AG04449 (cell line): ENCODE results near the gene GPC4.

Experiments used
- CTCF ChIA-PET: fragments of 350-600 bp; formaldehyde crosslinking; extraction: SDS; loops from one replicate; lab custom pipeline; 2021; ENCODE audit warnings: antibody characterized with exemption; lab: Yijun Ruan, JAX
- POLR2A ChIA-PET: fragments of 400-600, 350-600 bp; formaldehyde crosslinking; extraction: SDS; loops from one replicate; lab custom pipeline; 2020; ENCODE audit warnings: antibody characterized with exemption, inconsistent platforms; lab: Yijun Ruan, JAX
- DNase-seq: peaks from one replicate; pipeline ENCODE4 v3.0.0-alpha.2; 2010; ENCODE audit warnings: low read depth, low spot score
- H3K4me3 ChIP-seq: 2 replicates; pipeline ENCODE4 v1.5.1; 2011; ENCODE audit warnings: low read depth, mild to moderate bottlenecking, control low read depth, low read length
- CTCF ChIP-seq: IDR thresholded peaks from one replicate; pipeline ENCODE4 v1.5.1; 2011; ENCODE audit warnings: mild to moderate bottlenecking, moderate library complexity, low read length, control low read depth, inconsistent platforms; ENCODE audit not compliant: insufficient read depth; ENCODE audit errors: missing control alignments

GPC4 gene

GRCh38 chrX:133251204-133251603 lies 164.1 kb downstream of the GPC4 start:
- POLR2A ChIA-PET, result no interaction called here
- CTCF ChIA-PET, result interaction anchor here (1.1 to 1.4 kb wide), 3 partner anchors 13 to 246 kb away, joined by 3 to 4 read pairs (median 3); no protein-coding TSS in a partner anchor
- DNase-seq, result no peak
- TF ChIP-seq CTCF, result no peak
- no peak overlapping the region for H3K4me3 ChIP-seq

GRCh38 chrX:133250184-133251100 lies 164.8 kb downstream of the GPC4 start:
- POLR2A ChIA-PET, result no interaction called here
- no peak for TF ChIP-seq CTCF
- DNase-seq, result no peak
- CTCF ChIA-PET, result interaction anchor here (1.4 kb wide), 2 partner anchors 21 to 246 kb away, joined by 3 to 4 read pairs; no protein-coding TSS in a partner anchor
- no peak overlapping the region for H3K4me3 ChIP-seq
